NCI-H2107 (cell line): ENCODE measurements around the gene DTYMK.

ENCODE experiments used
- DNase-seq: peaks from one replicate; lab custom pipeline; 2025; lab: John Stamatoyannopoulos, UW

Gene DTYMK

DNA sequence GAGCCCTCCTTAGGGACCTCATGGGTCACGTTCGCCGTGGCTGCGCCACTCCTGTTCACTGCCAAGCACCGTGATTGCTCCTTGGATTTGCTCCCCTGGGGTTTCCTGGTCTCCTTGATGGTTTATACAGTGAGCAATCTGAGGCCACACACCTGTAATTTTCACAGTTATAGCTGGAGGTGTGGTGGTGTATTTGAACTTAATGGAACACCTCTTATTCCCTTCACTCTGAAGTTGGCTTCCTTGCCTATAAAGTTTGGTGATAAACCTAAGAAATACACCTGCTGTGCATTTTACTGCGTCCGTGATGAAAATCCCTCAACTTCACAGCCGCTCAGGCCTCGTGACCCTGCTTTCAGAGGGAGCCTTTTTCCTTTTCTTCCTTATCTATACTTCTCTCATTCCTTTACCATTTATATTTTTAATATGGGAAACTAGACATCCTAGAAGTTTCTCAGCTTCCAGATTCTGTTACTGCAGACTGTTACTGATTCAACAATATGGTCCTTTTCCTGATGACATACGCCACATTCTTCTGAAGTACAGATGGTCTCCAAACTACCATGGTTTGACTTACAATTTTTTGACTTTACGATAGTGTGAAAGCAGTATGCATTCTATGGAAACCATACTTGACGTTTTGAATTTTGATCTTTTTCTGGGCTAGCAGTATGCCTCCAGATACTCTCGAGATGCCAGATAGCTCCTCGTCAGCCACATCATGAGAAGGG lies 40.5 kb downstream of the DTYMK start:
- no peak for DNase-seq

DNA sequence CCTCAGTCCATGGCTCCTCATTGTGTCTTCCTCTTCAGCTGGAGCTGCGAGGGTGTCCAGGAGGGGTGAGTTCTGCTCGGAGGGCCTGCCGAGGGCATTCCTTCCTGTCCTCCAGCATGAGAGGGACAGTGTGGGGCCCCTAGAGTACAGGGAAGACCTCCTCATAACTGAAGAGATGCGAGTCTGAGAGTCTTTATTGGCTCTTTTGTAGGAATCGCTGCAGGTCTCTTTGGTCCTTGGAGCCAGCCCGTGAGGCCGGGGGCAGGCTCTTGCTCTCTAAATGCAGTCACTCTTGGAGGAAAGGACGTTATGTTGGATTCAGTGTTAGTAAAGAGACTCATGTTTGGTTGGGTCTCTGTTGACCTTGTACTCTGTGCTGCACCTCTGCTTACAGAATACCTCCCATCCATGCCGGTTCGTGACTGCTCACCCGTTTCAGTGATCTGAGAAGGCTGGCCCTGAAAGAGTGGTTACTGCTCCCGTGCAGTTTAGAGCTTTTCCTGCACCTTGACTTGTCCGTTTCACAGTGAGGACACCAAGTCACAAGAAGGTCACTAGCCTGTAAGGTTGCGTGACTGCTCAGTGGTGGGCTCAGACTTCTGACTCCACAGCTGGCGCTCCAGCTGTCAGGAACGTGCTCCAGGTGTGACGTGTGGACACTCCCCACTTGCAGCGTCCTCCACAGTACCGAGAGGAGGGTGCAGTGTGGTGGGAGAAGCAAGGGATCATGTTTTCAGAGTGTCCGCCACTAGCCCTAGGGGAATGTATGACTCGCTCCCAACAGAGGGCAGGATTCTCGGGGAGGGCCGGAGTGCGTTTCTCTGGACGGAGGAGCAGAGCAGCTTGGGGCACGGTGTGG lies 41.3 kb downstream of the DTYMK start:
- no peak for DNase-seq

- DNase-seq = no peak
Observed at GRCh38 chr2:241641631-241642030, 45.0 kb downstream of the DTYMK start.

- no peak for DNase-seq
Observed at GRCh38 chr2:241640165-241640795, 46.3 kb downstream of the DTYMK start.

DNA sequence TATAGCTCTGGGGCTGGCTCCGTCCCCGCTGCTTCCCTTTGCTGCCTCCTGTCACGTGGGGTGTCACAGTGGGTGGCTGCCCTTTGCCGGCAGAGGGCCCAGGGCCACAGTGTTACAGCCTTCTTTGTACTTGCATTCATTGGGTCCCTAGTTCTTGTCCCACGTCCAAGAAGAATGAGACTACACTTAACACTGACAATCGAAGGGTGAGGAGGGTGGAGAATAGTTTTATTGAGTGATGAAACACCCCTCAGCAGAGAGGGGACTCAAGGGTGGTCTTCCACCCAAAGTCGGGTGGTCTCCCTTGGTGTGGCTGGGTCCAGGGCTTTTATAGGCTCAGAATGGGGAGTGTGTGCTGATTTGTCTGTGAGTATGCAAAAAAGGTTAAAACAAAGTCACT lies 47.2 kb downstream of the DTYMK start:
- DNase-seq = no peak

DNA sequence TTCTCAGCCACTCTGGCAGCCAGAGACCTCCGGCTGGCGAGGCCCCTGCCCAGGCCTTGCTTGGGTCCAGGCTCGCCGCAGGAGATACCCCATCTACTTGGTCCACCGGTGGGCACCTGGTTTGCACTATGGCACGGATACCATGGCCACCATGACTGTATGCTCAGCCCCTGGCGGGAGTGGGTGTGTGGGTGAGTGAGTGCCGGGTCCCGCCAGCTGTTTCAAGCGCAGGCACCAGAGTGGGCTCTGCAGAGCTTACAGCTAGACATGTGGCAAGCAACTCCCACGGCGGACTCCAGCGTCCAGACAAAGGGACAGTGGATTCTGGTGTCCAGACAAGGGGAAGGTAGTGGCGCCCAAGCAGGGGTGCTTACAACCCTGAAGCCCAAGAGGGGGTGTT lies 47.7 kb downstream of the DTYMK start:
- no peak for DNase-seq

DNA sequence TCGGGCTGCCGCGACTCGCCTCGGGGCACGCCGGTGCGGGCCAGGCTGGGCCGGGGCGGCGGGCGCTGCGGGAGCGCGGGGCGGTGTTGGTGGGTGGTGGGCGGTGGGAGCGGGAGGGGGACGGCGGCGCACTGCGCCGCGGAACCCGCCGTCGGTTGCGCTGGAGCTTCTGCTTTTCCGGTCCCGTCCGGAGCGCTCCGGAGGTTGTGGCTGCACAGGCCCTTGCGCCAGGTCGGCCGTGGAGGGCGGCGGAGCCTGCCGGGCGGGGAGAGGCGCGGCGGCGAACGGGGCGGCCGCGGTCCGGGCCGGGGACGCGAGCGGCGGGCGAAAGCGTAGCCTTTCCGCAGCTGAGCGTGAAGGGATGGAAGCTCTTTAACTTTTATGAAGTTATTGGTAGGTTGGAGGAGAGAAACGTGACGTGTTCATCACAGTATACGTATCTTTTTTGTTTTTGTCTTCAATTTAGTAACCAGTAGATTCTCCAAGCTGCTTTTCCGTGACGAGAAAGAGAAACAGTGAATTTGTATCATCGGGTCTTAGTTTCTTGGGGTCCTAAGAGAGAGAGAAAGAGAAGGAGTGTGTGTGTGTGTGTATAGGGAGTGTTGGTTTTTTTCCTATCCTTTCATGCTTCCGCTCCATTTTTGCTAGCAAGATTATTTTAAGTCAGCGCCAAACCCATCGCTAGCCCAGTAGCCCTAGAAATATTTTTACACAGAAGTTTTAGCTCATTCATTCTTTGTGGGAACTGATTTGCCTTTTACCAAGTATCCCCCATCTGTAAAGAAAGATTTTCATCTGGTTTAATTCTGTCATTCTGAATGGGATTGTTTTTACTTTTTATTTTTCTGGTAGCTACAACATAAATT lies 48.6 kb downstream of the DTYMK start:
- DNase-seq = no peak

DNA sequence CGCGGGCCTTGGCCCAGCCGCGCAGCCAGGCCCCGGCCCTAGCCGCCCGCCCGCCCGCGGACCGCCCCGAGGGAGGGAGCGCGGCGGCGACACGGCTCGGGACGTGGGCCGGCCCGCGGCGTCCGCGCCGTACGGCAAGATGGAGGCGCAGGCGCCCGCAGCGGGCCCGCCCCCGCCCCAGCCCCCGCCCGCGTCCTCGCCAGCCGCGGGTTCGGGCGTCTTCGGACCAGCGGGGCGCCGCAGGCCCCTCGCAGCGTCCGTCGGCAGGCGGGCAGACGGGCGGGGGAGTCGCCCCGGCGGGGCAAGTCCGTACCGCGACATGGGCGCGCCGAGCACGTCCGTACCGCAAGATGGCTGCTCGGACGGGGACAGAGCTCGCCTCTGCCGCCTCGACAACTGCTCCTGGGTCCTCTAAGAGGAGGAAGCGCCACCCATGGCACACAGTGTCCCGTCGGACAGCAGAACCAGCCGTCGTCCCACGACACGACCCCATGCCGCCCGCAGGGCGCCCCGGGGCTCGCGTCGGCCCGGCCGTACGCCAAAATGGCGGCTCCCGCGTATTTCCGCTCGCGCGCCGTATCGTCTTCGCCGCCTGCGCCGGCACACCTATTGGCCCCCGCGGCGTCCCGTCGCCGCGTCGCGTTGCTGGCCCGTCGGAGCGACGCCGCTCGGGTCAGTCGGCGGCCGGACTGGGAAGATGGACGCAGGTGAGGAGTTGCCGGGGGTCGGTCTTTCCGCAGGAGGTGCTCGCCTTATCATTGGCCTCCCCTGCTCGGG lies 49.4 kb downstream of the DTYMK start, which contains the start of the genes ATG4B and THAP4:
TSS of gene ATG4B (plus strand) at position 676 of the 777 bp plus-strand sequence. CDS start at position 698, 22 bp downstream.
TSS of gene THAP4 (minus strand) at position 141 of the 777 bp plus-strand sequence. CDS start 141 bp downstream, outside the sequence.
- DNase-seq = peak; percentile 74

GRCh38 chr2:241636182-241637017 lies 50.2 kb downstream of the DTYMK start:
- DNase-seq = no peak

GRCh38 chr2:241635756-241636155 lies 50.9 kb downstream of the DTYMK start:
- no peak for DNase-seq

- no peak for DNase-seq
Observed at GRCh38 chr2:241633561-241633960, 53.1 kb downstream of the DTYMK start.

GRCh38 chr2:241632478-241633325 lies 53.9 kb downstream of the DTYMK start:
- DNase-seq = no peak

- DNase-seq = no peak
Observed at GRCh38 chr2:241629762-241630435, 56.7 kb downstream of the DTYMK start.

DNA sequence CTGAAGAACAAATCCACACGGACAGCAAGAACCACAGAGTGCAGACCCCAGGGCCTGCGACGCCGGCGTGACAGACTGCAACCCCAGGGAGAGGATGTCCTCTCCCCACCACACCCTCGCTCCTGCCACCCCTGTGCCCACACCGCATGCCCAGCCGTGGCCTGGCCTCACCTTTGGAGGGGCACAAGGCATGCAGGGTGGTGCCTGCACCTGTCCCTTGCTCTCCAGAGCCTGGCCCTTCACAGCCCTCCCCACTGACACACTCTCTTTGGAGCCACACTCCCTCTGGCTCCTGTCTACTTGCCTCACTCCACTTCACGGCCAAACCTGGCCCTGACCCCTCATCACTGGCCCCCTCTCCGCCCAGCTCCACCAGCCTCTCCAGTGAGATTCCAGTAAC lies 58.9 kb downstream of the DTYMK start:
- no peak for DNase-seq
